Loucy (cell line): ENCODE data around the gene CYP2W1.

ENCODE experiments used
- CTCF ChIP-seq: fragments of 200-600 bp; sonication (generic); conservative IDR thresholded peaks from 2 replicates; pipeline ENCODE4 v1.5.1; 2014; ENCODE audit warnings: mild to moderate bottlenecking, antibody characterized with exemption, low read length
- EZH2phosphoT487 ChIP-seq: fragments of 200-600 bp; IDR thresholded peaks from 2 replicates; pipeline ENCODE4 v1.6.1; 2018; ENCODE audit warnings: antibody characterized with exemption, mild to moderate bottlenecking, moderate library complexity, borderline replicate concordance

DNA sequence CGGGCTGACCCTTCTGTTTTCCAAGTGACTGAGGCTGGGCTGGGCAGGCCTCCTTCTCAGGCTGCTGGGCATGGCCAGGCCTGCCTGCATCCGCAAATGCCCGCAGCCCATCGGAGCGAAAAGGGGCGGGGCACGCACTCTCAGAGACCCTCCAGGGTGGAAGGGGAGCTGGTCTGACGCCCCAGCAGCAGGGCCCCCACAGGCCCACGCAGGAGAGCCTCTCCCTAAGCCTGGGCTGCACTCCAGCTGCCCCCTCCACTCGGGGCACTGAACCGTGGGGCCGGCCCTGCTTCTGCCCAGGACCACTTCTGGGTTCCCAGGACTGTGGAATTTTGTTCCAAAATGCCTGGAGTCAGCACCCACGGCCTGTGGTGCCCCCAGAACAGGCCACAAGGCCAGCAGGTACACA is 37.8 kb upstream of the CYP2W1 start:
- TF ChIP-seq CTCF (no peak), EZH2phosphoT487 (no peak)
